C4-2B (cell line): ENCODE results near the gene KLHL14.

ENCODE experiments used
- CTCF ChIP-seq: fragments of 450-650 bp; conservative IDR thresholded peaks from 2 replicates; pipeline ENCODE4 v1.5.1; 2017; ENCODE audit warnings: mild to moderate bottlenecking
- ZFX ChIP-seq: fragments of 450-650 bp; IDR thresholded peaks from 2 replicates; pipeline ENCODE4 v1.6.1; 2017

- no peak for TF ChIP-seq ZFX
- no peak for TF ChIP-seq CTCF
Observed at GRCh38 chr18:32695534-32695933, 77.3 kb downstream of the KLHL14 start.
